WERI-Rb-1 (cell line): ENCODE measurements around the gene TMEM164.

Experiments used
- DNase-seq: peaks from one replicate; pipeline ENCODE4 v3.0.0-alpha.2; 2020
- H3K27ac ChIP-seq: fragments of 250-450 bp; sonication (Bioruptor Pico); 2 replicates; pipeline ENCODE4 v1.5.1; 2020; ENCODE audit warnings: mild to moderate bottlenecking, moderate library complexity
- H3K27me3 ChIP-seq: fragments of 250-450 bp; sonication (Bioruptor Pico); 2 replicates; pipeline ENCODE4 v1.5.1; 2021; ENCODE audit warnings: mild to moderate bottlenecking, low read depth, moderate library complexity; ENCODE audit not compliant: insufficient read depth, severe bottlenecking
- H3K36me3 ChIP-seq: fragments of 250-450 bp; sonication (Bioruptor Pico); 2 replicates; pipeline ENCODE4 v1.5.1; 2020; ENCODE audit warnings: mild to moderate bottlenecking, moderate library complexity
- H3K4me3 ChIP-seq: 2 replicates; pipeline ENCODE4 v1.5.1; 2011; ENCODE audit warnings: low read depth, mild to moderate bottlenecking, control low read depth, low read length
- H3K9me3 ChIP-seq: fragments of 250-450 bp; sonication (Bioruptor Pico); 2 replicates; pipeline ENCODE4 v1.5.1; 2021; ENCODE audit warnings: mild to moderate bottlenecking, moderate library complexity; ENCODE audit not compliant: severe bottlenecking
- CTCF ChIP-seq: IDR thresholded peaks from 2 replicates; pipeline ENCODE4 v1.5.1; 2011; ENCODE audit warnings: low read depth, mild to moderate bottlenecking, control low read depth, inconsistent platforms, low read length

TMEM164 gene

GRCh38 chrX:110000847-110001713 is 1.8 kb upstream of the TMEM164 start:
- no peak for TF ChIP-seq CTCF

GRCh38 chrX:110001740-110002299 is 1.1 kb upstream of the TMEM164 start:
- peak; percentile 25 for DNase-seq
- H3K4me3 ChIP-seq = peak overlapping the region; percentile 86
- no peaks in the 10 kb centered on the region for H3K27me3 ChIP-seq
- no peaks in the 10 kb centered on the region for H3K9me3 ChIP-seq
- peaks cover 14% of the 10 kb centered on the region for H3K36me3 ChIP-seq
- TF ChIP-seq CTCF = no peak
- peak overlapping the region; percentile 93 for H3K27ac ChIP-seq

More at GRCh38 chrX:110000847-110001713, 1.8 kb upstream of the TMEM164 start:
- no peaks in the 10 kb centered on the region for H3K27me3 ChIP-seq
- H3K4me3 ChIP-seq = no peak overlapping the region
- no peaks in the 10 kb centered on the region for H3K9me3 ChIP-seq
- DNase-seq = no peak
- no peak overlapping the region; the same call in 1 of the 2 replicates for H3K27ac ChIP-seq
- peaks cover 7% of the 10 kb centered on the region for H3K36me3 ChIP-seq

DNA sequence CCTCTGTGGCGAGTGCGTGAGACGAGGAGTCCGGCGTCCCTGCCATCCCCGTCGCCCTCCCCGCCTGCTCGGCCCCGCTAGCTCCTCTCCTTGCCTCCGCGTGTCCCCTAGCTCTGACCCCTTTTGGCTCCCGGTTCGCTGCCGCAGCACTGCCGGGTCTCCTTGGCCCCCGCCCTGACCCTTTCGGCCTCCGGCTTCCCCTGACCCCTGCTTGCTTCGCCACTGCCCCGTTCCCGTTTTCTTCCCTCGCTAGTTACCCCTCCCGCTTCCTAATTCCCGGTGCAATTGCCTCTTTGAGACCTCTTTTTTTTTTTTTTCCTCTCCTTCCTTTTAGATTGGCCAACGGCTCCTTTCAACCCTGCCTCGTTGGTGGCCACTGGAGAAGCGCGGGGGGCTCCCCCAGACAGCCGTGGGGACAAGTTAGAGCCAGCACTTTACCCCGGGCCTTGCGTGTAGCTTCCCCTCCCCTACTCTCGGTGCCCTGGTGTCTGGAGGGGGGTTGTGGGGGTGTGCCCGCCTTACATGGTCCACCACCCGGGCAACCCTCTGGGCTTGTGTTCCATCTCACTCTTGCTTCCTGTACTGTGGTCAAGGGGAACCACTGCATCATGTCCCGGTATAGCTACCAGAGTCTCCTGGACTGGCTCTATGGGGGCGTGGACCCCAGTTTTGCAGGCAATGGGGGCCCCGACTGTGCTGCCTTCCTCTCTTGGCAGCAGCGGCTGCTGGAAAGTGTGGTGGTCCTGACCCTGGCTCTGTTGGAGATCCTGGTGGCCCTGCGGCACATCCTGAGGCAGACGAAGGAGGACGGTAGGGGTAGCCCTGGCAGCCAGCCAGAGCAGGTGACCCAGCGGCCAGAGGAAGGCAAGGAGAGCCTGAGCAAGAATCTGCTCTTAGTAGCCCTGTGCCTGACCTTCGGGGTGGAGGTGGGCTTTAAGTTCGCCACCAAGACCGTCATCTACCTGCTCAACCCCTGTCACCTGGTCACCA is 548 bp downstream of the TMEM164 start:
- H3K4me3 ChIP-seq = peak overlapping the region; percentile 86
- no peaks in the 10 kb centered on the region for H3K9me3 ChIP-seq
- no peaks in the 10 kb centered on the region for H3K27me3 ChIP-seq
- H3K36me3 ChIP-seq = peaks cover 14% of the 10 kb centered on the region
- DNase-seq = no peak
- peak overlapping the region; percentile 93 for H3K27ac ChIP-seq
- TF ChIP-seq CTCF = no peak

DNA sequence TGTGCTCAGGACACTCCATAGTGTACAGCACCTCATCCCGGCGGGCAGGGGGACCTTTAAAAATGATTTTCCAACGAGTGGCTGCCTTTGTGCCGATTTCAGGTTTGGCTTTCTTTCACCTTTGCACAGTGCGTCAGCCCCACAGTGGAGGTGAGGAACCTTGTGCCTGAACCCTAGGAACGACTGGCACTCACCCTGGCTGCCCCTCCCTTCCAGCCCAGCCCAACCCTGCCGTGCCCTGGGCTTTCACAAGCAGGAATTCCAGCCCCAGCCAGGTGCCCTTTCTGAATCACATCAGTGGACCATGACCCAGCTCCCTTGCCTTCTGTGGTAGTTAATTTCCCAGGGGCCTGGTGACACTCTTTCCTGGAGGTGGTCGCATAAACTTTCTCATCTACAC is 1.3 kb downstream of the TMEM164 start:
- no peaks in the 10 kb centered on the region for H3K9me3 ChIP-seq
- DNase-seq = no peak
- H3K36me3 ChIP-seq = peaks cover 17% of the 10 kb centered on the region
- no peak for TF ChIP-seq CTCF
- no peaks in the 10 kb centered on the region for H3K27me3 ChIP-seq
- H3K27ac ChIP-seq = no peak overlapping the region
- H3K4me3 ChIP-seq = no peak overlapping the region

DNA sequence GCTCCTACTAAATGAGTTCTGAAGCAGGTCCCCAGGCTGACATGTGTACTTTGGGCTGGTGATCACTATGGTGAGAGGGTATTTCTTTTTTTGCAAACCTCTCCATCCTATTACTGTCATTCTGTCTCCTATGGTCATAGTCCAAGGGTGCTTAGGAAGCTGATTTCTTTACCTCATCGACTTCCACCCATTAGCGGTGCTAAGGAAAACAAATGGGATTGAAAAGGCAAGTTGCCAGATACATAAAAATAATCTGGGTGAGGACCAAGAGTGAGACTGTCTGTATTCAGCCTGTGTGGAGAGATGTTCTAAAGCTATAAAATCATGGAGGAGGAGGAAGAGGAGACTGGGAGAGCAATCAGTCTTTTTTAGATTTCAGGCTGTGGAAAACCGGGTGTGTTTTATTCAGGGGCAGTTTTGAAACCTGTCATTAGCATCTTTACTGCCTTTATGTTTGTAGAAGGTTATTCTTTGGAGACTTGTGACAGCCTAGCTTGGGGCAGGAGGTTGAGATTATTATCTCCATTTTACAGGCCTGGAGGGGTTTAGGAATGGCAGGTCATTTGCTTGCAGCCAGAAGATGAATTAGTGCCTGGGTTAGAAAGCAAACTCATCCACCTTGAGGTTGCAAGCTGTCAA is 1.9 kb downstream of the TMEM164 start:
- no peak overlapping the region for H3K27ac ChIP-seq
- no peak for DNase-seq
- no peaks in the 10 kb centered on the region for H3K9me3 ChIP-seq
- no peak for TF ChIP-seq CTCF
- H3K36me3 ChIP-seq = peaks cover 17% of the 10 kb centered on the region
- no peak overlapping the region for H3K4me3 ChIP-seq
- H3K27me3 ChIP-seq = no peaks in the 10 kb centered on the region
